ENCODE results near the gene DDX41. TPM values are rescaled to one million over a fixed set of nuclear protein-coding genes. Genes with fewer than 3 reads are reported as not detected.

DDX41 gene
- total RNA-seq, 1 donor from 2014 or later: 22.6 TPM

DNA sequence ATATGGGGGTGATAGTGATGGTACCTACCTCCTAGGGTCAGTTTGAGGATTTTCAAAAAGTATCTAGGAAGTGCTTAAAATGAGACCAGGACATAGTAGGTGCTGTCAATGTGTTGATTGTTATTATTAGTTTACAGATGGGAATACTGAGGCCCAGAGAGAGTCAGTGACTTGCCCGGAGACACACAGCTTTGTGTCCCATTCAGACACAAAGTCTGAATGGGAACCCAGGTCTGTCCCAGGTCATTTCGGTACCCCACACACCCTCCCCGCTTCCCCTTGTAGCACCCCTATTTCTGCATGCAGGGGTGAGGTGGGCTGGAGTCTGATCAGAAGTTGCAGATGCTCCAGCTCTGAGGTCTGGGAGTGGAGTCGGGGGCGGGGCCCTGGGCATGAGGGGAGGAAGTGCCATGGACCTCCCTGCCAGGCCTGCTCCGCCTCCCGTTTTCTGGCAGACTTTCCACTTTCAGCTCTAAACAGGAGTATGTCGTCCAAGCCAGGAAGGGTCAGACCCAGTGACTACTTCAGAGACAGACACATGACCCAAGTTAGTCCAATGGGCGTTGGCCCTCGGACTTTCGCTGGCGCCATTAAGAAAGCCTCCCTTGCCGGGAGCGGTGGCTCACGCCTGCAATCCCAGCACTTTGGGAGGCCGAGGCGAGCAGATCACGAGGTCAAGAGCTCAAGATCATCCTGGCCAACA is 40.1 kb downstream of the DDX41 start:
- intact Hi-C loops (cut with DNase I): no loop called here
- DNase-seq: peak; percentile 66
- no peak for ATAC-seq (ENCODE audit: poor library complexity)

DNA sequence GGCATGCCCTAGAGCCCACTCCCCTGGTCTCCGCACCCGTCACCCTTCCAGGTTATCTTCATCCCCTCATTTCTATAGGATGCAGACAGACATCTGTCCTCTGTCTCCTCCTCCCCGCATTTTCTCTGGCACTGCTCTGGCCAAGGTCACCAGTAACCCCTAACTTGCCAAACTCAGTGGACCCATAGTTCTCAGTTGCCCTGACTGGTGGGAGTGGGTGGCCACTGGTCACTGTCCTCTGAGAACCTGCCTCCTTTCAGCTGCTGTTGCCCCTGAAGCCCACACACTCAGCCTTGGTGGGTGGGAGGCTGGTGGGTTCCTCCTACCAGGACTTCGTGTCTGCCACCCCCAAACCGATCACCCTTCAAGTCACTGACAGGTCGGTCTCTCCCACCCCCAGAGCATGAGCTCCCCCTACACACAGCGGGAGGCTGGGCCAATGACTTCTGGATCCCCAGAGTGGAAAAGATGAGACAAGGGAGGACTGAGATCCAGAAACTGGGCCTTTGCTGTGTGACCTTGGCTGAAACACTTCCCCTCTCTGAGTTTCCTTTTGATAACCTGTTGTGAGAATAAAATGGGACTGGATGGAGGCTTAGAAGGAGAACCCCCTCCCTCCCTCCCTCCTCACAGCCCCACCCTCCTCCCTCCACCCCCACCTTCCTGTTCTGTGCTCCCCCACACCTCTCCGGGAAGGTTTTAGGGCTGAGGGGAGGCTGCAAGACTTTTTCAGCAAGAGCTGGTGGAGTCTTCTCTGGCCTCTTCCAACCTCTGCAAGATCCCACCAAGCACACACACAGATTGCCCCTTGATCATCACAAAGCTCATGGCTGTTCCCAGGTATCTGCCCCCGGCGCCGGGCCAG is 41.0 kb downstream of the DDX41 start:
- ATAC-seq (ENCODE audit: poor library complexity) (no peak), DNase-seq (no peak)
- intact Hi-C loops (cut with DNase I): no loop called here

DNA sequence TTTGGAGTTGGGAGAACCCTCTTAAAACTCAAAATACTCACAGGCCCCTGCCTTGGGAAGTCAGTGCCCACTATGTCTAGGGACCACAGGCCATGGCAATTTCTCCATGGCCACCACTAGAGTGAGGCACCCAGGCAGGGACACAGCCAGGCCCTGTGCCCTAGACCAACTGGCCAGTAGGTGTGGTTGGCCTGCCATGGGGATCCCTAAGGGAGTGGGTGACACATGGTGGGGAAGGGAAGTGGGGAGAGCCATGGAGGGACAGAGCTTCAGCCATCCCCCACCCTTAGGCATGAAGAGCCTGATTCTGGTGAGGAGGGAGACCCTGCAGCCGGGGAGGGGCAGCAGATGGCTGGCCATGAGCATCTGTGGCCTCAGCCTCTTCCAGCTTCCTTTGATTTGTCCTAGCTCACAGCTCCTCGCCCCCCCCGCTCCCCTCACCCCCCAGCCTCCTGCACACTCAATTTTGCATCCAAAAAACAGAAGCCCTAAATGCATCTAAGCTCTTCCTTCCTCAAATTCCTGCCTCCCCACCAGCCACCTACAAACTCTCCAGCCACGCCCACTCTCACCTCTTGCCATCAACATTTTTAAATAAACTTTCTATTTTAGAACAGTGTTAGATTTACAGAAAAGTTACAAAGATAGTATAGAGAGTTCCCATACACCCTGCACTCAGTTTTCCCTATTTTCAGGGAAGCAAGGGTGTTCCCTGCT is 41.8 kb downstream of the DDX41 start:
- DNase-seq (no peak), ATAC-seq (ENCODE audit: poor library complexity) (no peak)
- intact Hi-C loops (cut with DNase I): no loop called here

DNA sequence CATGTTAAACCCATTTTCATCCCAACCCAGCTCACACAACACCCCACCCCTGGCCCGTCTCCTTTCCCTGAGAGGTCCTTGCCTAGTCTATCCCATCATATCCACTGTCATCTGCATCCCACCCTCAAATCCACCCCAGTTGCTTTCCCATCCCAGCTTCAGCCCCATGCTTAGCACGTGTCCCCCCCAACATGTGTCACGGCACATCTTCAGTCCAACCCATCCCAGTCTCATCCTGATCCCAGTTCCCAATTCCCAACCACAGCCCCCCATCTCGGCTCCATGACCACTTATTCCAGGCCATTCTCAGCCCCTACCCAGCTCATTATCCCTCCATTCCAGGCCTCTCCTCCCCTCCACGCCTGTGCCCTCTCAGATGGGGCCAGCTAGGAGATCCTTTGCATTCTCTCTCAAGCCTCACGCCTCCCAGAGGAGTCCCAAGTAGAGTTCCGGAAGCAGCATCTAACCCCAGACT is 42.7 kb downstream of the DDX41 start:
- intact Hi-C loops (cut with DNase I): no loop called here
- DNase-seq (no peak), ATAC-seq (ENCODE audit: poor library complexity) (no peak)

DNA sequence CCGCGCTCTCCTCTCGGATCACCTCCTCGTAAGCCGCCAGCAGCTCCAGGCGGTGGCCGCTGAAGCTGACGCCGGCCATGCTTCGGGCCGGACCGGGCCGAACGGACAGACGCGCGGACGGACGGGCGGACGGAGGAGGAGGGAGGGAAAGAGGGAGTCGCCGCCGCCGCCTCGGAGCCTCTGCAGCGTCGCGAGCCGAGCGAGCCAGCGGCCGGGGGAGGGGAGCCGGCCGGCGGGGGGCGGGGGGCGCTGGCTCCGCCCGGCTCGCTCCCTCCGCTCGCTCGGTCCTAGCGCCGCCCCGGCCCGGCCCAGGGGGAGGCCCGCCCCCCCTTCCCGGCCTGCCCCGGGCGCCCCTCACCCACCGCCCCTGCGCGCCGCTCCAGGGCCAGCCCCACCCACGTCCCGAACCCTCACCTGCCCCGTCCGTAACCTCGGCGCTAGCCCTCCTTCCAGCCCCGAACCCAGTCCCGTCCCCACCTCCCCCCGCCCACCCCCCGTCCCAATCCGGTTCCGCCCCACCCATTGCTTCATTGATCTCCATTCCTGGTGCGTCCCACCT is 43.2 kb downstream of the DDX41 start, which contains the start of gene DBN1:
TSS of gene DBN1 (minus strand) at position 192 of the 559 bp plus-strand sequence. CDS start at position 79, 113 bp downstream.
- DNase-seq (peak; percentile 71), ATAC-seq (ENCODE audit: poor library complexity) (peak; percentile 35)
- intact Hi-C loops (cut with DNase I): no loop called here

DNA sequence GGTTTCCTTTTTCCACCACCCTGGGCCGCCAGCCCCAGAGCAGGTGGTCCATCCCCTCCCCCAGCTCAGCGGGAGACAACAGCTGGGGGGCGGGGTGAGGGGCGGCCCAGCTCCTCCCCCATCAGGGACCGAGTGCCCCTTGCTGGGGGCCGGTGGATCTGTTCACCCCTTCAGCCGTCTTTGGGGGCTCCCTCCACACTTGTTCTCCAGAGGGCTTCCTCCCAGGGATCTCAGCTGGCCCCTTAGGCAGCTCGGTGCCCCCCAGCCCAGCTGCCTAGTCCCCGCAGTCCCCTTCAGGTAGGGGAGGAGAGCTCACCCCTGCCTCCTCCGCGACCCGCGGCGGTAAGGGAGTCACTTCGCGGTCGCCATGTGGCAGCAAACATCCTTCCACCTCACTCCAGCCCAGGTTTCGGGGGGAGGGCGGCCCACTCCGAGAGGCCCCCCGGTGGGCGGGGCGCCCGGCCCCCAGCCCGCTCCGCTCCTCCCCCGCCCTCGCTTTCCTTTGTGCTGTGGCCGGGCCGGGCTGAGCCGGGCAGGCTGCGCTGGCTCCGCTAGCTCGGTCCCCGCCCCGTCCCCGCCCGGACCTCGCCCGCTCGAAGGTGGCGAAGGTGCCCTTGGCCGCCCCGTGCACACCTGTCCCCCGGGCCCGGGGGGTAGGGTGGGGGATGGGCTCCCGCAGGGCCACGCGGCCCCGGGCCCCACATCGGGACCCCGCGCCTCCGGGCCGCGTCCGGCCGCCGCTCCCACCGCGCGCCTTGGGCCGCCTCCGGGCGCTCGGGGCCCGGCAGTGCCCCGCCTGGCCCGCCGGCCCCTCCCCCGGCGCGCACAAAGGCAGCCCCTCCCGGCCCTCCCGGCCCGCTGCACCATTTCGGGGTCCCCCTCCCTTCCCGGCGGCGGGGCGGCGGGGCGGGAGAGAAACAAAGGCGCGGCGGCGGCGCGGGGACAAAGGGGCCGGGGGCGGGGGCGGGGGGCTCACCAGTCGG is 44.0 kb downstream of the DDX41 start:
- DNase-seq (no peak), ATAC-seq (ENCODE audit: poor library complexity) (peak; percentile 5)
- intact Hi-C loops (cut with DNase I): no loop called here

DNA sequence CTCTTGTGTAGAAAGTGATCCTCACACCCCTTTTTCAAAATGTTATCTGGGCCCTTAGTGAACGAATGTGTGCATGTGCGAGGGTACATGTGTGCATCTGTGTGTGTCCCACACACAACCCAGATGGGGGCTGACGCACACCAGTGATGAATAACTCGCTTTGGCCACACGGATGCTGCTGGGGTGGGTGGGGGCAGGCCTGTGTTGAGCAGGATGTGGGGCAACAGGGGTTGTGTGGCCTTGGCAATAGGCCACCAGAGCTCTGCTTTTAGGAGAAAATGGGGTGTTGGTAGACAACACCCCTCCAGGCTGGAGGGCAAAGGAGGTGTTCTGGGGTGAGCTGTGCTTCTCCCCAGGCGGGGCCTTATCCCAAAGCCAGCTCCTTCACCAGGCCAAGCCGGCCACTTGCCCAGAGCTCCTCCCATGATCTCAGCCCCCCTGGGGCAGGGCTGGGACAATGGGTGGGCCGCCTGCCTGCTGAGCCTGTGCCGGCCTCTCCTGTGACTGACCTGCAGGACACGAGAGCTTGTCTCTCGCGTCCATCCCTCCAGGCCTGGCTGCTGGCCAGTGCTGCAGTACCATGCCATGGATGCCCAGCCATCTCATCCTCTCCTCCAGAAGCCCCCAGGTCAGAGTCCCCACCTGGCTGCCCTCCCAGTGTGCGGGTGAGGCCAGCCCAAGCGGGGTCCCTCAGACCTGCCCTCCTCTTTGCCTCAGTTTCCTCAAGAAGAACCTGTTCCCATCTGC is 45.0 kb downstream of the DDX41 start:
- DNase-seq (peak; percentile 86), ATAC-seq (ENCODE audit: poor library complexity) (peak; percentile 49)
- intact Hi-C loops (cut with DNase I): no loop called here

DNA sequence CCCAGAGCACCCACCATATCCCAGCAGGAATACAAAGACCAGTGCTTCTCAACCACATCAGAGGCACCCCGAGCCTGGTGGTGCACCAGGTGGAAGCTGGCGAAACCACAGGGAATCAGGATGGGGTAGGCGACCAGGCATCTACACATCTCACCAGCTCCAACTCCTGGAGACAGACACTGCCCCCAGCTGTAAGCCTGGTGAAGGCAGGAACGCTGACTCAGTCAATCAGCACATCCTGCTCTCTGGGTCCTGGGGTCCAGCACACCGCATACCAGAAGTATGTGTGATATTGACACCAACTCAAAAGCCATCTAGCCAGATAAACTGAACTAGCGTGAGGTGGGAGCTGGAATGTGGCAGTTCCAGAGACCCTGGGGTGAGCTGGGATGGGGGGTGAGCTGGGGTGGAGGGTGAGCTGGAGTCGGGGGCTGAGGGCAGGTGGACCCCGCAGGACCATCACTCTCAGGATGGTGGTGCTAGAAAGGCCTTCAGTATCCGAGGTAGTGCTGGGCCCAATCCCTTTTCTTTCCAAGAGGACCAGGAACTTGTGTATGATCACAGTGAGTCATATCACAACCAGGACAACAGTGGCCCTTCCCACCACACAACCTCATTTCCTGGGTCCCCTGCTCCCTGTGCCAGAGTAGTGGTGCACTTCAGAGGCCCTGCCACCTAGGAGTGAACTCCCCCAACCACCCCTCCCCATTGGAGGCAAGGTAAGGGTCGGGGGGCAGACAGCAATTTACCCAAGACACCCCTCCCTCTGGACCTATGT is 45.8 kb downstream of the DDX41 start:
- no peak for DNase-seq
- no peak for ATAC-seq (ENCODE audit: poor library complexity)
- intact Hi-C loops (cut with DNase I): no loop called here

DNA sequence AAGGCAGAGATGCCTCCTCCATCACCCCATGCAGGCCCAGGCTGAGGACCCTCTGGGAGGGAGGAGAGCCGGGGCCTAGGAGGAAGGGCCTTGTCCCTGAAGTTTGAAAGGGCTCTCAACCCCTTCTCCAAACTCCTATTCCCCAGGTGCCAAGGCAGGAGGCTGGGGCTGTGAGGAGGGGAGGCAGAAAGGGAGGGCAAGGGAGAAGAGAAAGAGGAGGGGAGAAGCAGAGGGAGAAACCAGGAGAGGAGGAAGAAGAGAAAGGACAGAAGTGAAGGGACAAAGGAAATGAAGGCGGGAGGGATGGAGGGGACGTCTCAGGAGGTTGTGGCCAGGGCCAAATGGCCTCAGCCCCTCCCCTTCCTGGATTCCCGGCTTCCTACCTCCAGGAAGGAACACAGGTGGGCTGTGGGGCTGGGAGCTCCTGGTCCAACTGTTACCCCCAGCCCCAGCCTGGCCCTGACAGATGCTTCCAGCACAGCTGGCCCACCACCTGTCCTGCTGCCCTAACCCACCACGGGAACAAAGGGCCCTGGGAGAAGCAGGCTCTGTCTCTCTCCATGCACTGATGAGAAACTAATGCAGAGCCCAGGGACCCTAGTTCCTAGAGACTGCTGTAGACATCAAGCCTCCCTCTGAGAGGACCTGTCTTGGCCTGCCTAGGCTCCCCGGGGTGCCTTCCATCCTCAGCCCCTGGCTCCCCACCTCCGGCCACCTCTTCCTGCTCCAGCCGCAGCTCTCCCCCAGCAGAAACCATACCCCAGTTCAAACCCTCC is 46.8 kb downstream of the DDX41 start:
- intact Hi-C loops (cut with DNase I): no loop called here
- DNase-seq (no peak), ATAC-seq (ENCODE audit: poor library complexity) (no peak)

DNA sequence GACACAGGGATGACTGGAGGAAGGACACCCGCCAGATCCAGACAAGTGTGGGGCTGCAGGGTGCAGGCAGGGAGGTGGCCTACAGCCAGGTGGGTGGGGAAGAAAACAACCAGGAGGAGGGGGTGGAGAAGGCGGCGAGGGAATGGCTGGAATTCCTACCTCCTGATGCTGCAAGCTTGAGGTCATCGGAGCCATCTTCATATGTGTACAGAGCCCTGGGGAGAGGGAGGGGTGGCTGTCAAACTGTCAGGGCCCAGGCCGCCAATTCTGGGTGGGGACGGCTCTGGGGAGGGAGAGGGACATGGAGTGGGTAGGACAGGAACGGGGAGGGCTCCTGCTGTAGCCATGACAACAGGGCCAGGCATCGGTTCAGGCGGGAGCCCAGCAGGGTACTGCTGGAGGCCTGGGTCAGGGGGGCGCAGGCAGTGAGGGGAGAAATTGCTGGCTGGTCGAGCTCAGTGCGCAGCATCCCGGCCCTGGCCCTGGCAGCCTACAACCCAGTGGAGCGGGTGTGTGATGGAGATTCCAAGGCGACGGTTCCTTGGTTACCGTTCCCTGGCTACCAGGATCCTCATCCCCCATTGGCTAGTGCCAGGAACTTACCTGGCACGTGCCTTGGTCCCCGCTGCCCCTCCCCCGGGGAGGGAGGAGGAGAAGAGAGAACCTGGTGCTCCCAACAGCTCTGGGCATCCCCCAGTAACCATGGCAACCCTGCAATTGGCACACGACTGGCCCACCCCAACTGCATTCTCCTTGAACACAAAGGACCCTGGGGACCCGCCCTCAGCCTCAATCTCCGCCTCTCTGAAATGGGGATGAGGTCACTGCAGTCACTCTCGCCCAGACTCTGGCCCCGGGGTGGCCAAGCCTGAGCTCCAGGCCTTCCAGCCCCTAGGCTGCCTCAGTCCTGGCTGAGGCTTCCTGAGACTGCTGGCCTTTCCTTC is 47.8 kb downstream of the DDX41 start:
- ATAC-seq (ENCODE audit: poor library complexity) (peak; percentile 56), DNase-seq (peak; percentile 85)
- intact Hi-C loops (cut with DNase I): no loop called here

DNA sequence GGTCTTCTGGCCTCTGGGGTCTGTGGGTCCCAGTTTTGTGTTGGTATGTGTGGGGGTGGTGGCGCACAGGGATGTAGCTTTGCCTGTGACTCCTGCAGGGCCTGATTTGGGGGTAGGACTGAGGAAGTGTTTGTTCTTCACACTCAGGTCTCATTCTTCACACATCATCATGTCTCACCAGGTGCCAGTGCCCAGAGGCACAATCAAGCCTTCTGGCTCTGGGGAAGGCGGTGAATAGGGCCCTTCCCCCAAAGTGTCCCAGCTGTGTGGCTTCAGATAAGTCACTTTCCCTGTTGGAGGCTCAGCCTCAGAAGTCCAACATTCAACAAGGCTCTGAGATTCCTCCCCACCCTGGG is 48.5 kb downstream of the DDX41 start:
- DNase-seq (no peak), ATAC-seq (ENCODE audit: poor library complexity) (no peak)
- intact Hi-C loops (cut with DNase I): no loop called here

DNA sequence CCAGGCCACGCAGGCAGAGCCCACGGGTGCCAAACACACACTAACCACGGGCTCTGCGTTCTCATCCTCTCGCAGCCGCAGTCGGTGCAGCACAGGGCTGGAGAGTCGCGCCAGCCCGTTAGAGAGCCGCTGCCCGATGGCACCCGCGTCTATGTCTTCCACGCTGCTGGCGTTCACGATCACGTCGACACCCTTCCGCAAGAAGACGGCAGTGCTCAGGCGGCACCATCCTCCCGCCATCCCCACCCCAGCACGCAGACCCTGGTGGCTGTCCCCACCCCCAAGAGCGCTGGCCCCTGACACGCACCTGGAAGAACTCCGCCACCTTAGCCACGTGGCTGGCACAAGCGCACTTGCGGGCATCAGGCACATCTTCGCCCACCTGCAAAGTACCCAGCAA is 49.3 kb downstream of the DDX41 start:
- no peak for DNase-seq
- no peak for ATAC-seq (ENCODE audit: poor library complexity)
- intact Hi-C loops (cut with DNase I): no loop called here

DNA sequence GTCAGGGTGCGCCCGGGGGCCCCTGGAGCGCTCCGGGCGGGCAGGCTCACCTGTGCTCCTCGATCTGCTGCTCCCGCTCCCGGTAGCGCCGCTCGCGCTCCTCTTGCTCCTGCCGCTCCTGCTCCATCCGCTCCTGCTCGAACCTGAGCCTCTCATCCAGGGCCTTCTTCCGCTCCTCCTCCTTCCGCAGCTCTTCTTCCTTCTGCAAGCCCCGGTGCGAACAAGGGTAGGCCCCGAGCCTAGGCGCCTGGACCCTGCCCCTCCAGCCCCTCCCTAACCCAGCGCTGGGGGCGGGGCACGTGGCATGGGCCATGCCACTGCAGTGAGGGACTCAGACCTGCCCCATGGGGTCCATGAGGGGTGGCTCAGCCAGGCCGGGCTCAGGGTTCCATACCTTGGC is 49.9 kb downstream of the DDX41 start:
- DNase-seq (no peak), ATAC-seq (ENCODE audit: poor library complexity) (no peak)
- intact Hi-C loops (cut with DNase I): no loop called here

DNA sequence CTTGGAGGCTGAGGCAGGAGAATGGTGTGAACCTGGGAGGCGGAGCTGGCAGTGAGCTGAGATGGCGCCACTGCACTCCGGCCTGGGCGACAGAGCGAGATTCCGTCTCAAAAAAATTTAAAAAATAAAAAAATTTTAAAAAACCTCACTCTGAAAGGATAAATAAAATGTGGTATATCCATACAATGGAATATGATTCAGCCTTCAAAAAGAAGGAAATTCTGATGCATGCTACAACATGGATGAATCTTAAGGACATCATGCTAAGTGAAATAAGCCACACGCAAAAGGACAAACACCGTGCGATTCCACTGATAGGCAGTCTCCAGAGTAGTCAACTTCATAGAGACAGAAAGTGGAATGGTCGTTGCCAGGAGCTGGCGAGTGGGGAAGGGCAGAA is 51.7 kb downstream of the DDX41 start:
- DNase-seq: no peak
- intact Hi-C loops (cut with DNase I): no loop called here
- ATAC-seq (ENCODE audit: poor library complexity): no peak
